Suppressor macrophage (primary cell): ENCODE measurements around the gene TMEM236.

Experiments used
- DNase-seq, 4 experiments: peaks; one replicate each; pipeline ENCODE4 v3.0.0-alpha.2; 2020 to 2022

The TMEM236 gene

DNA sequence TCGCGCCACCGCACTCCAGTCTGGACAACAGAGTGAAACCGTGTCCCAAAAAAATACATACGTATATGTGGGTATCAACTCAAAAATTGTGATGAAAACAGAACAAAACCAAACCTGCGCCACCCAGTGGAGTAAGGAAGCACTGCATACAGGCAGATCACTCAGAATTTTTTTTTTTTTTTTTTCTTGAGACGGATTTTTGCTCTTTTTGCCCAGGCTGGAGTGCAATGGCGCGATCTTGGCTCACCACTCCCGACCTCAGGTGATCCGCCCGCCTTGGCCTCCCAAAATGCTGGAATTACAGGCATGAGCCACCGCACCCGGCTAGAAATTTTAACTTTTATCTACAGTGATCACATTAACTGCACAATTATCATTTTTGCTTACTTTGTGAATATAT lies 9.1 kb upstream of the TMEM236 start:
- peak; percentile 63 to 81 (median 74) for DNase-seq

DNA sequence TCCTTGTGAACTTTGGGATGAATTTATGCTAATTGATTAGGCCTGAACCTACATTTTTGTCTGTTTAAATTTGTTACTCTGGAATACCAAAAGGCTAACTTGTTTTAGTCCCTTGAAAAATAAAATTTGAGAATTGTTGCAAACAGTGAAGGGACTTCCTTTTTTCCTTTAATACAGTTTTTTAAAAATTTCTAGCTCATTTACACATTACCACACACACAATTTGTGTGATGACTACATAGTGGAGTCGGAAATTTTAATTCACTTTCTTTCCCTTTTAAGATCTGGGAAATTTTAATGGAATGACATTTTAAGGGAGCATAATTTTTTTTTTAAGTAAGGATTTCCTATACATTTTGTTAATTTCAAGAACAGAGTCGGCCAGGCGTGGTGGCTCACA lies 8.6 kb upstream of the TMEM236 start:
- peak in 1 of 4 experiments; percentile 36 for DNase-seq

DNA sequence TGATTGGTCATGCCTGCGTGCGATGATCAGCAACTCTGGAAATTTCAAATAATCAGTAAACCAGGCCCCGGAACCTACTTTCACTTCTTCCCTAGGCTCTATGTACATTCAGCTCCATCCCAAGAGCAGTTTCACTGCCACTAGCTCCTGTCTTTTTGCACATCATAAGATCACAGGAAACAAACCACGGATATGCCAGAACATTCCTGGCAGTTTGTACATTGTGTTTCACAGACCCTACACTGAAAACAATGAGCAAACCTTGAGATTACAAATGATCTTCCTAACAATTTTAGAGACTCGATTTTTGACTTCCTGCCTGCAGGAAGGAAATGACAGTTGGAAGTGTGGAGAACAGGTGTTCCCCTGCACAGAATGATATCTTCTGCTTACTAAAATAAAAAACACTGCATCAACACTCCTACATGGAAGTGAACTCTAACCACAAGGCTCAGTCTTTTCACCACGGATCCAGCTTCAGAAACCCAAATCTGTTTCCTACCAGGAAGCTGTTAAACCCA lies 7.6 kb upstream of the TMEM236 start:
- peak in 3 of 4 experiments; percentile 28 to 50 (median 37) for DNase-seq

DNA sequence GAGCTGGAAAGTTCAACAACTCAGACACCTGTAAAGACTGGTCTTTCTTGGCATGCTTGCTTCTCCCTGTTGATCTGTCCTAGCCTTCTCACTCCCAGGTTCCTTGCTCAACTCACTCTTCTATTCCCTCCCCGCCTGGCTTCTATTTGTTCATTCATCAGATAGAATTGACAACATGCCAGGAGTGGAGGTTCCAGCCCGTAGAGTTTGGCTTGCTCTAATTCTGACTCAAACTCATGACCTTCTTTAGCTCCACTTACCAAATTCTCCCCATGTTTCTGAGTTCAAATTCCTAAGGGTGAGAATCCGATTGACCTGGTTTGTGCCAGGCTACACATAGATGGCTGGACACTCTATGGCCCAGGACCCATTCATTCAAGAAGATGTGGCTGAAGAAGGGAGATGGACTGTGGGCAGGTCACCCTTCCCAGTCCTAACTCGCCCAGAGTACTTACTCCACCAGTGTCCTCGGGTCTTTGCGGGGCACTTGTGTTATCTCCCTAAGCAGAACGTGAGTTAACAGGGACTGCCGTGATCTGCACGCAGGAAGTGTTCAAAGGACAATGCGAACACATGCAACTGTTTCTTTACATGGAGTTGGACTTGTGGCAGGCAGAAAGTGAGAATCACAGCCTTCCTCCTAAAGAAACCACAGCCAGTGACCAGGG lies 4.0 kb upstream of the TMEM236 start:
- DNase-seq = no peak

DNA sequence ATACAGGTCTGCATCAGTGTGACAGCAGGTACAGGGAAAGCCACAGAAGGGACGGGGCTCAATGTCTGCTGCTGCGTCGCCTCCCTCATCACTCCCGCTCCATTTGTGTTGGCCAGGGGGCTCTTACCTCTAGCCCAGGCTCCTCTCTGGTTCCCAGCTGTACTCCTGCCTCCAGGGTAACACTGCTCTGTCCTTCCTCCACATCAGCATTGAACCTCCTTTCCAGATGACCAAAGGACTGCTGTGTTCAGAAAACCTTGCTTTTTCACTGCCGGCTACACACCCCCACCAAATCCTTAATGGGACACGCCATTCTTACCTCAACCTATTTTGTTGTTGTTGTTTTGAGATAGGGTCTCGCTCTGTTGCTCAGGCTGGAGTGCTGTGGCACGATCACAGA lies 2.1 kb upstream of the TMEM236 start:
- no peak for DNase-seq

DNA sequence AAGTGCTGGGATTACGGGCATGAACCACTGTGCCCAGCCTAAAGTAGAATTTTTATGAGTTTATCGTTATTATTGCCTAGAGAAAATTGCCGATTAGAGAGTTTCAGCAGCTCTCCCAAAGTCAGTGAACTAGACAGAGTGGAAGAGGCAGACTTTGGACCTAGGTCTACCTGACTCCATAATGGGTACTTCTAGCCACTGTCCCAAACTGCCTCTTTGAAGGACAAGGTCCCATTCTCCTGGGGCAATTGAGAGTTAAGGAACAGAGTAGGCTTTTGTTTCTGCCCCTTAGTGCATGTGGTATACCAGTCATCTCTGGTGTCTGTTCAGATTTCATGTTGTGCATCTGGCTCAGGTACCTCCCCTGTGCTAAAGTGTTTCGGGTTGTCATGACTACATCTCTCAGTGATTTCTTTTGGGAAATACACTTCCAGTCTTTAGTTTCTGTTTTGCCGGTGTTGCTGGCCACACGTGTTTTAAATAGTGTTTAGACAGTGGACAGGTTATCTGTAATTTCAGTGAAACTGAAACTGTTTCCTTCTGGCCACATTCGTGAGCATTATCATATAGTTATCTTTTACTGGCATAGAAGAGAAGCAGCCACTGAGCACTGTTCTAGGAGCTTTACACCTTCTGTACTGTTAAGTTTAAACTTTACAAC lies 4.7 kb downstream of the TMEM236 start:
- DNase-seq = no peak

DNA sequence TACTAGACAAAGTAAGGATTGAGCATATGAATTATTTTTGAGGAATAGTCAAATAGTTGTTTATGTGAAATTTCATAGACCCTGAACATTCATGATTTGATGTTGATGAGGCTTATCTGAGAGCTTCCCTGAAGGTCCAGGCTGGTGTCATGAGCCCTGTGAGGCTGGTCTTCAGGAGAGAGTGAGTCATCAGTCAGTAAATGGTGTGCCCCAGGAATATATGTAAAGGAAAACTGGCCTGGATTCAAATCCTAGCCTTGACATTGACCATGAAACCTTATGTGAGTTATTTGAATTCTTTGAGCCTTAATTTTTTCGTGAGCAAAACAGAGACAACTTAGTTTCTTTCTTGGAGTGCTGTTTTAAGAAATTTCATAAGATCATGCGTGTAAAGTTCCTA lies 6.2 kb downstream of the TMEM236 start:
- no peak for DNase-seq

DNA sequence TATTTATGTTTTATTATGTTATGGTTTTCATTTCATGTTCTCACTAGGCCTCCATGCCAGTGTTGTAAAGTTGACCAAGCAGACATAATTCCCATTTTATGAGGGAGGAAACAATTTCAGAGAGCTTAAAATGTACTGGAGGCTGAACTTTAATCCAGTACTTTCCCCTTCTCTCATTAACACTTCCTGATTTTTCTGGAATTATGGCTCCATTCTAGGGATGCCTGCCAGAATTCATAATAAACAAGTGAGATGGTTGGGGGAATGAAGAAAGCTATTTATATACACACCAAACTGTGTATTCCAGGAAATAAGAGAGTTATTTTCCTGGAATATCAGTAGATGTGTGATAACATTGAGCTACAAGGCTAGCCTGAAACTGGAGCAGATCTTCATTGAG lies 6.9 kb downstream of the TMEM236 start:
- no peak for DNase-seq

DNA sequence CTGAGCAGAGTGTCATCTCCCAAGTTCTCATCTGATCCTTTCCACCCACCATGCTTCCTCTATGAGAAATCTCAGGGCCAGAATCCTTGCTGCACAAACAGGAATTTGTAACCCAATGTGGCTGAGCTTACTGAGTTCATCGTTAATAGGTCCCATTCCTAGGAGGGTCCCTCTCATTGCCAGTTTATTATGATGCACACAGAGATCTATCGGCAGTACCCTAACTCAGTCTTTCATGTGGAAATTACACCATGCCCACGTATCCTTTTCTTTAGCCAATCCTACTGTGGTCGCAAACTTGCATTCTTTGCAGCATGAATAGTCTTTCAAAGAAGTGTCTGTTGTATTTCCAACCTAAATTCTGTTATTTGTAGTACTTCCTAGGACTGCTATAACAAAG lies 12.1 kb downstream of the TMEM236 start:
- no peak for DNase-seq

DNA sequence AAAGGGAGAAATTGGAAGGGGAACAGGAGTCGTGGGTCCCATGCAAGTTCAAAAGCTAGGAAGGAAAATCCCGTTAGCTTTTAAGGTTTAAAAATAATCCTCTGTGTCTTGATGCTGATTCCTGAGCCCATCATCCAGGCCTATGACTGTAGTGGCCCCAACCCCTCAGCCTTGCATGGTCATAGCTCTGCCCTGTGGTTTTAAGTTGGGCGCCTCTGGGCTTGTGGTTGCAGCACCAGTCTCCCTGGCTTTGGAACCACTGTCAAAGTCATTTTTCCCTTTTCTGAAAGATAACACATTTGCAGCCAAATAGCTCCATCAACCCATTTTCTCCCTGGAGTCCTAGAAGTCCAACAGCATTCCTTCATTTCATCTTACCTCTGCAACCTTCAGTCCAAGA lies 13.6 kb downstream of the TMEM236 start:
- DNase-seq = no peak

DNA sequence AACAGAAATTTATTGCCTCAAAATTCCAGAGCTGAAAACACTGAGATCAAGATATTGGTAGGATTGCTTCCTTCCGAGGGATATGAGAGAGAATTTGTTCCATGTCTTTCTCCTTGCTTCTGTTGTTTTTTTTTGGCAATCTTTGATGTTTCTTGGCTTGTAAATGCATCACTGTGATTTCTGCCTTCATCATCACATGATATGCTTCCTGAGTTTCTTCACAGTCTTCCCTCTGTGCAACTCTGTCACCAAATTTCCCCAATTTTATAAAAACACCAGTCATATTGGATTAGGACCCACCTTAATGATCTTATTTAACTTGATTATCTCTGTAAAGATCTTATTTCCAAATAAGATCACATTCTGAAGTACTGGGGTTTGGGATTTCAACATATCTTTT lies 14.7 kb downstream of the TMEM236 start:
- DNase-seq = peak in 3 of 4 experiments; percentile 12 to 60 (median 54)

DNA sequence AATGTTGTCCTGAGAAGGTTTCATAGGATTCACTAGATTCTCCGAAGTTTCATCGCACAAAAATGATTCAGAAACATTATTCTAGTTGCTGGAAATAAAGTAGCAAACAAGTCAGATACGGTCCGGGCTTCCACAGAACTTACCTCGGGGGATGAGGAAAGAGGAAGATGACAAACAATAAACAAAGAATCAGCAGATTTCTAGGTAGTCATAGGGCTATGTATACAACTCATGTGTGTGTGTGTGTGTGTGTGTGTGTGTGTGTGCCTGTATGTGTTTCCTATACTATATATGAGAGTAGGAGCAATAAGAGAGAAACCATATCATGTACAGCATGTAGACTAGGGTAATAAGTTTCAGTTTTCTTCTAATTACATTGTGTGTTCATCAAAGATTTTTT lies 16.5 kb downstream of the TMEM236 start:
- peak; percentile 67 to 86 (median 80) for DNase-seq

DNA sequence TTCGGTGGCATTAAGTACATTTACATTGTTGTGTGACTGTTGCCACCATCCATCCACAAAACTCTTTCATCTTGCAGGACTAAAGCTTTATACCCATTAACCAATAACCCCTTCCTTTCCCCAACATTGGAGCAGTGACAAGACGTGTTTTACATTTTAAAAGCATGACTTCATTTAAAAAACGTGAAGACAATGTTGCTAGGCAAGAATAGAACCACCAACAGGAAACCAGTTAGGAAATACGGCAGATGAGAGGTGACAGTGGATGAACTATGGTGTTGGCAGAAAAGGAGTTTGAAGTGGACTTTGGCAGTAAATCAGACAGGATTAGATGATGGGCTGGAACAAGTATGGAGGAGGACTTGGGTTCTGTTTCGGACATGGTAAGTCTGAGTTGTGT lies 17.0 kb downstream of the TMEM236 start:
- DNase-seq = peak in 1 of 4 experiments; percentile 34

DNA sequence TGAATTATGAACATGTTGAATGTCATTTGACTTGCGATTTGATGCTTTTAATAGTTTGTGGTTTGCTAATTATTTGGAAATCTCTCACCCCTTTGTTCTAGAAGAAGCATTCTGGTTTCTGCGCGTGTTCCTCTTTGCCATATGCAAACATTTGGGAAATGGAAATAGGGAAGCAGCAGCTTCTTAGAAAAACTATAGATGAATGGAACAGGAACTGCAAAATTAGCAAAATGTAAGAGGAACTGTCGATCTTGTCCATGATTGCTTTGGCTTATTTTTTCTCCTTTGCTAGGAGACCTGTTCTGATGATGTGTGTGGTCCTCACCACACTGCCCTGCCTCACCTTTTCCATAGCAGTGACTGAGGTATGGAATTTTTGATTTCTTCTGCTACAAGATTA lies 19.0 kb downstream of the TMEM236 start:
- peak; percentile 67 to 91 (median 80) for DNase-seq

DNA sequence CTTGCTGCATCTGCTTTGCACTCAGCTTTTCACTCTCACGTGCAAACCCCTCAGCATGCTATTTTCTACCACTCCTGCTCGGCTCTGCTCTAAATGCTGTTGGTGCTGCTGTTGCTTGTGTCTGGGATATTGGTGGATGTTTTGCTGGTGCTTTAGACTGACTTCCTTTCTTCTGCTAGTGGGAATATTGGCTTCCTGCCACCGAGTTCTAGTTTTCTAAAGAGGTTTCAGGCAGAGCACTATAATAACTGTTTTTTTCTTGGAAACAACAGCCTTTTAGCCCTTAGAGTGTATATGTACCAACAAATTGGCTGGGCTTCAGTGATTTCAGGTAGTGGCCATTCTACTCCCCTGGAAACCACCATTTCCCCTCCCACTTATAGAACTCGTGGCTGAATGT lies 27.8 kb downstream of the TMEM236 start:
- peak; percentile 22 to 69 (median 37) for DNase-seq

DNA sequence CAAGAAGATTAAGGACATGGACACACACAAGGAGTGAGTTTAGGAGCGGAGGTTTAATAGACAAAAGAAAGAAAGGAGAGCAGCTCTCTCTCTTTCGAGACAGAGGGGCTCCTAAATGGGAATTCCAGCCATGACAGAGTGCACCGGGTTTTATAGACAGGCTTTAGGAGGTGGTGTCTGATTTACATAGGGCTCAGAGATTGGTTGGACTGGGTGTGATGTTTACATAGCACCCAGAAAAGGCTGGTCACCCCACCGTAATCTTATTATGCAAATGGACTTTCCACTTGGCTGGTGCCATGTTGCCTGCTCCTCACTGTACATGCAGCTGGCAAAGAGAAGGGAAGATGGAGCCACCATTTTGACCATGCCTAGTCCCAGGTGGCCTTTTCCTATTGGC lies 28.7 kb downstream of the TMEM236 start:
- no peak for DNase-seq

DNA sequence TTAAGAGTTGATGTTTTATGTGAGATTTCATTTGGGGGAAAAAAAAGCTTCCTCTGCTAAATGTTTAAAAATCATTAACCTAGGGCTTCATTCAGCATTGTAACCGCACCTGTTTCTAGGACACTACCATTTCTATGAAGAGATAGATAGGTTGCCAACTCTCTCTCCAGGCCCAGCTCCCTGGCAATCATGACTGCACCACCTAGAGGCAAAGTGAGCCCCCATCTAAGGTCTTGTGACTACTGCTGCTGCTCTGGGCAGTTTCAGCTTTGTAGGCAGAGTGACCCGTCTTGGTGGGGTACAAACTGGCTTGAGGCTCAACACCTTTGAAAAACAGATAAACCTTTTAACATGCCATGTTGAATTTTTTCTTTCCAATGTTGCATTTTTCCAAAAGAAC lies 29.9 kb downstream of the TMEM236 start:
- DNase-seq = no peak

DNA sequence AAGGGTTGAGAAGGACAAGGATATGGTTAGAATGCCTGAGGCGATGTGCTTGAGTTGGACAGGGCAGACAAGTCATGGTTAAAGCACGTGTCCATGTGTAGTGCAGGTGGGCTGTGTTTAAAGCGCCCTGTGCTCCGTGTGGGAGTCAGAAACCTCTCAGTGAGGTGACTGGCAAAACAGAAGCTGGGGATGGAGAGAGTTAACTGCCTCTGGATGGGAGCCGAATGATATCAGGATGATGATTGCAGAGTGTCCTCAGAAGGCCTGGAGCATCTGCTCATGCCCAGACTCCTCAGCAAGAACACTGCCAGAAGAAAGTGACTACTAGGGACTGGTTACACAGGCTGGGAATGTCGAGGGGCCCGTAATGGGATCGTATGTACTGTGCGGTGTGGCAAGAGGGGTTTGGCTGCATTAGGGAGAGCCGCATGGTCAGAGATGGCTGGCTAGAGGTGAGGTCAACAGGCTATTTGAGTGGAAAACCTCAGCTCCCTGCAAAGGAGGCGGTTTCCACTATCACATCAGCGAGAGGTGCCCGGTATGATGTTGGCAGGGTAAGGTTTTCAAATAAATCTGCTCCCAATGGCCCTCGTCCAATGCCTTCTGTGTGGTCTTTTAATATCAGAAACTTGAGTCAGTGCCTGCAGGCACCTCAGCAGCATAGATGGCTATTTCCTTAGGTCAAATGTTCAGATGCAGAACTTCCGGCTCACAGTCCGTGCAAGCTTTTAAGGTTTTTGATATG lies 31.1 kb downstream of the TMEM236 start:
- peak in 1 of 4 experiments; percentile 7 for DNase-seq

DNA sequence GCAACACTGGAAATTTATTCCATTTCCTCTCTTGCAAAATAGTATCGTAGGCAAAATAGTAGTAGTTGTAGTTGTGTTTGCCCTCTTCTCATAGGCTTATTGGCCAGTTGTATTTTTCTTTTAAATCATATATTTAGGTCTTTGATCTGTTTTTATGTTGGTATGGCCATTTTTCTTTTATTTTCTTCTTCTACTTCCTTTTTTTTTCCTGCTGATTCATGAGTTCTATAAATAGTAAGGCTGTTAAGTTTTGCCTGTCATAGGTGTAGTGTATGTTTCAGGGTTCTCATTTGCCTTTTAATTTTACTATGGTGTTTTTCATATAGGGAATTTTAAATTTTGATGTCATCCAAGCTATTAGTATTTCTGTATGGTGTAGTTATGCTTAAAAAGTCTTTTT lies 31.8 kb downstream of the TMEM236 start:
- DNase-seq = peak in 1 of 4 experiments; percentile 33

DNA sequence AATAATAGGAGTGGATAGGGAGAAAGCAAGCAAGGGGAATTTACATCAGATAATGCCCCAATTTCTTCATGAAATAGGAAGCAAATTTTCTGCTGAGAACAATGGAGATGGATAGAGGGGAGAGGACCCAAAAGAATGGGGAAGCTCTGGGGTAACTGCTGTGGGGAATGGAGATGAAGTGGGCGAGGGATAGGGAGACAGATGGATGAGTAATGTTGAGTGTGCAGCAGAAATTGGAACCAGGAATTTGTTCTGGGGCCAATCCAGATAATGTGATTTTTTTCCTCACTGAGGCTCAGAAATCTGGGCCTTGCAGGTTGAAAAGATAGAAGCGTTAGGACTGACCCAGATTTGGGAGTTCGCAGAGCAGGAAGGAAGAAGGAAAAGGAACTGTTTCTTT lies 32.7 kb downstream of the TMEM236 start:
- peak; percentile 43 to 78 (median 64) for DNase-seq

DNA sequence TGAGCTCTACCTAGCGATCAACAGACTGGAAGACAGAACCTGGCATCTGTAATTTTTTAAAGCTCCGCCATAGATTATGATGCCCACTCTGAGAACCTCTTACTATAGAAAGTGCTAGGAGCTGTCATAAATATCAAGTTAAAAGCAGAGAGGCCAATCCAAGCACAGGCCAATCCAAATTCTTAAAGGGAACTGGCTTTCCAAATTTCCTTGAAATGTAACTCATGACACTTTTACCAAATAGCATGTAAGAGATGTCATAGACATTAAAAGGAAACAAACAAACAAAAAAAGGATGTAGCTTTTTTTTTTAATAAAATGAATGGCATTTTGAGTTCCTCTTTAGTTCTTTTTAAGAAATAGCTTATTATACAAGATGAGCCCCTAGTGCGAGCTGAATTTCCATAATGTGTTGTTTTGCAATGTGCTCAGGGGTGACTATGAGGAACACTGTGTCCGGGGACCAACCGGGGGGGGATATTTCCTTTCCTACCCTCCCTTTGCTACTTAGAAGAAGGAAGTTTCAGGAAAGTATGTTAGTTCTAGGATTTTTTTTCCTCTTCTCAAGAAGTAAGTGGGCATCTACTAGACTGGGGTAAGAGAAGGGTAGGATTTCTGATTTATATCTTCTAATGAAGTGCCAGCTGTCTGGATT lies 33.4 kb downstream of the TMEM236 start:
- DNase-seq = peak; percentile 82 to 97 (median 92)

DNA sequence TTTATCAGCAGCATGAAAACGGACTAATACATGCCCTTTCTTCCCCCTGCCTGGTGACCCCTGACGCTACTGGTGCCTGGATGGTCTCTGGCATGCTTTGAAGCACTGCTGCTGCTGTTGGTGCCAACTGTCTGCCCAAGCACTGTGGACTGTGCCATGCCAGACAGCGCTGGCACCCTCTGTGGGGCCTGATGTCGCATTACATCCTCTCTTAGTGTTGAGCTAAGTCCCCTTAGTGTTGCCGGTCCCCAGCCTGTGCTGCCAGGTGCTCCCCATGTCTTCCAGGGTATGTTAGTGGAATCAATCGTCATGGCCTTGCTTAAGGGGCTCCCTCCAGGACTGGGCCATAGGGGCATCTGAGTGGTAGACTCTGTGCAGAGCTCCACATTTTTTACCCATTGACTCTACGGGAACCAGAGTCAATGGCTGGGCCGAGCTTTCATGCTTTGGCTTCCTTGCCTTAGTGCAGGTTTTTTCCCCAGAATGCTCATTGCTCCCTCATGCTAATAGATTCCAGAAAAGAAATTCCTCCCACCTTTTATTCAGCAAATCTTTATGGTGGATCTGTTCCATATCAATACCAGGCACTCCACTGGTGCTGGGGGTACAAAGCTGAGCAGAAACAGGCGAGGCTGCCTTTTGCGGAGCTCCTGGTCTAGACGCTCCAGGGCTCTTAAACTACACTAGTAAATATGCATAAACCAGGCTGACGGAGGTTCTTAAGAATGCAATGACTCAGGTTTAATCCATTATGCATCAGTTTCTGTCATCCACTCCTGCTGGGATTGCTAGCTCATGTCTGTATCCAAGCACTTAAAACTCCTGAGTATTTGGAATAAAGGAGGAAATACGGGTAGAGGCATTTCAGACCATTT lies 35.3 kb downstream of the TMEM236 start:
- no peak for DNase-seq
